NT2/D1 (cell line): ENCODE data around the gene NPR2.

Source experiments
- DNase-seq: peaks from one replicate; pipeline ENCODE4 v3.0.0-alpha.2; 2011; ENCODE audit warnings: low read depth, low spot score
- H3K27me3 ChIP-seq: 2 replicates; pipeline ENCODE4 v1.6.0; 2011; ENCODE audit warnings: mild to moderate bottlenecking; ENCODE audit not compliant: insufficient read length, insufficient read depth
- H3K36me3 ChIP-seq: 2 replicates; pipeline ENCODE4 v1.6.1; 2011; ENCODE audit warnings: mild to moderate bottlenecking, low read length, mixed read lengths; ENCODE audit not compliant: insufficient read depth, insufficient read length
- H3K4me1 ChIP-seq: 2 replicates; pipeline ENCODE4 v1.5.1; 2011; ENCODE audit not compliant: insufficient read depth, insufficient read length
- H3K4me3 ChIP-seq: 2 replicates; pipeline ENCODE4 v1.5.1; 2011; ENCODE audit warnings: low read depth; ENCODE audit not compliant: insufficient read length
- H3K9ac ChIP-seq: 2 replicates; pipeline ENCODE4 v1.6.0; 2011; ENCODE audit warnings: low read depth; ENCODE audit not compliant: insufficient read length
- H3K9me3 ChIP-seq: 2 replicates; pipeline ENCODE4 v1.5.1; 2011; ENCODE audit warnings: mild to moderate bottlenecking, low read length; ENCODE audit not compliant: insufficient read depth
- SUZ12 ChIP-seq: IDR thresholded peaks from 2 replicates; pipeline ENCODE4 v1.6.1; 2011; ENCODE audit not compliant: insufficient read length, insufficient read depth; ENCODE audit errors: extremely low read depth
- YY1 ChIP-seq: IDR thresholded peaks from 2 replicates; pipeline ENCODE4 v1.6.1; 2011; ENCODE audit not compliant: insufficient read length, insufficient read depth
- ZNF274 ChIP-seq: IDR thresholded peaks from 2 replicates; pipeline ENCODE4 v1.6.1; 2011; ENCODE audit warnings: mild to moderate bottlenecking, low read depth, low read length

Gene NPR2

DNA sequence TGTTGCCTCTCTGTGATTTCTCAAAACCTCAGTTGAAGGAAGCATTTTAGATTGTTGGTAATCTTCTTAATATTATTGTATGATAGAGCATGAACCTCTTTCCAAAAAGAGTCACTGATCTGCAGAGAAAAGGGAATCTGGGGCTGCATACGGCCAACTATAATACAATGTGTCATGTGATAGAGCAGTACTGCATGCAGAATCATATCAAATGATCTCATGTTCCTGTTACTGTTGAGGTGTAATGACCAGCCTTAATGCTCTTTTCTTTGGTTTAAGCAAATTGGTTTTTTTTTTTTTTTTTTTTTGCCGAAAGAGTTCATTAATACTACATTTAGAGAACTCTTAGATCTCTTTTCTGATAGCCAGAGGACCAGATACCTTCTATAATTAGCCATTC is 24.4 kb upstream of the NPR2 start:
- no peaks in the 10 kb centered on the region for H3K4me1 ChIP-seq
- no peaks in the 10 kb centered on the region for H3K27me3 ChIP-seq
- no peak overlapping the region for H3K9ac ChIP-seq
- H3K4me3 ChIP-seq = no peak overlapping the region
- H3K36me3 ChIP-seq = no peaks in the 10 kb centered on the region
- DNase-seq = no peak
- no peaks in the 10 kb centered on the region for H3K9me3 ChIP-seq
- TF ChIP-seq YY1 (no peak), ZNF274 (no peak), SUZ12 (no peak)

DNA sequence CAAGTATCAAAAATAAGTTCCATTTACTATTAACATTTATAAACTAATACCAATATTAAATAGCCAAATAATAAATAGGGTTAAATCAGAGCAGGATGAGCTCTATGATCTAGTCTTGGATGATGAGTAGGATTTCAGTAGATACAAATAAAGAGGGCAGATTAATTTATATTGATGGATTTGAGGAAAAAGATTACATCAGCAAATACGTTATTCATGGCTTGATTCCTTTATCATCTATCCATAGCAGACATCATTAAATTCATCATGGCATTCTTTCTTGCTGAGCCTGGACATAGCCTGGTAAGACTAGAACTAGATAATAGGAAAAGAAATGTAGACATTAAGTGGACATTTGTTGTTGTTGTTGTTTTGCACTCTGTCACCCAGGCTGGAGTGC is 23.9 kb upstream of the NPR2 start:
- Histone ChIP-seq H3K9ac (no peak overlapping the region), H3K4me3 (no peak overlapping the region), H3K36me3 (no peaks in the 10 kb centered on the region), H3K27me3 (no peaks in the 10 kb centered on the region), H3K4me1 (no peaks in the 10 kb centered on the region), H3K9me3 (no peaks in the 10 kb centered on the region)
- no peak for TF ChIP-seq ZNF274
- TF ChIP-seq SUZ12 = no peak
- no peak for TF ChIP-seq YY1
- DNase-seq = no peak

DNA sequence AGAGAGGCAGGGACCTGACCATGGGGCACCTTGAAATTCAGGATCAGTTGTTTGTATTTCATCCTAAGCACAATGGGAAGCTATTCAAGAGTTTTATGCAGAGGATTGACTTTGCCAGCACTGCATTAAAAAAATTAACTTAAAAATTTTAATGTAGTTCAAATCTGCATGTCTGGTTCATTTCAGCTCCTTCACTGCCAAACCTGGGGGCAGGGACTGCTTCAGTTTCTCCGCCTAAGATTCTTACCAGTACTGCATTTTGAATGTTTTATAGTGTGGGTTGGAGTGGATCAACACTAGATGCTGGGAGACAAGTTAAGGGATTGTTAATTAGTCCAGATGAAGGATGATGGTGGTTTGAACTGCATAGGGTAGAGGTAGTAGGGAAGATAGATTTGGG is 21.6 kb upstream of the NPR2 start:
- no peaks in the 10 kb centered on the region for H3K9me3 ChIP-seq
- no peak overlapping the region for H3K9ac ChIP-seq
- no peak for TF ChIP-seq YY1
- TF ChIP-seq ZNF274 = no peak
- no peak for TF ChIP-seq SUZ12
- H3K4me1 ChIP-seq = no peaks in the 10 kb centered on the region
- DNase-seq = no peak
- H3K4me3 ChIP-seq = no peak overlapping the region
- no peaks in the 10 kb centered on the region for H3K36me3 ChIP-seq
- no peaks in the 10 kb centered on the region for H3K27me3 ChIP-seq

GRCh38 chr9:35771075-35771433 is 20.3 kb upstream of the NPR2 start:
- no peak for DNase-seq
- Histone ChIP-seq H3K9me3 (no peaks in the 10 kb centered on the region), H3K27me3 (no peaks in the 10 kb centered on the region), H3K36me3 (no peaks in the 10 kb centered on the region), H3K4me1 (no peaks in the 10 kb centered on the region), H3K4me3 (no peak overlapping the region), H3K9ac (no peak overlapping the region)
- no peak for TF ChIP-seq YY1
- TF ChIP-seq ZNF274 = no peak
- TF ChIP-seq SUZ12 = no peak

DNA sequence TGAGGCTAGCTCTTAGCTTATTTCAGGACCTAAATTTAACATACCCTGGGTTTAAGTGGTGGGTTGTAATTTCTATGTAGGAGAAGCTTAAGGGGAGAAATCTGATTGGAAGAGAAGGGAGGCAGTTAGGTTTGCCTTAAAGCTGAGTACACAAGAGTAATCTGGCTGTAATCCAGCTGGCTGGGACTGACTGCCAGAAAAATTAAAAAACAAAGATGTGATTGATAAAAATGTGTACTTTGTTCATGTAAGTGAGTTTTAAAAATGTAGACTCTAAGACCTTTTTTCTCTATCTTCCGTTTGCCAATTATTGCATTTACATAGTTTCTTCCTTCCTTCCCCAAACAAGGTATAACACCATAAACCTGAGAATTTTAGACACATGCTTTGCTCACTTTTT is 19.9 kb upstream of the NPR2 start:
- H3K9me3 ChIP-seq = no peaks in the 10 kb centered on the region
- no peak overlapping the region for H3K9ac ChIP-seq
- no peaks in the 10 kb centered on the region for H3K4me1 ChIP-seq
- TF ChIP-seq SUZ12 = no peak
- no peak for TF ChIP-seq YY1
- no peak for TF ChIP-seq ZNF274
- DNase-seq = no peak
- H3K27me3 ChIP-seq = no peaks in the 10 kb centered on the region
- no peaks in the 10 kb centered on the region for H3K36me3 ChIP-seq
- no peak overlapping the region for H3K4me3 ChIP-seq

DNA sequence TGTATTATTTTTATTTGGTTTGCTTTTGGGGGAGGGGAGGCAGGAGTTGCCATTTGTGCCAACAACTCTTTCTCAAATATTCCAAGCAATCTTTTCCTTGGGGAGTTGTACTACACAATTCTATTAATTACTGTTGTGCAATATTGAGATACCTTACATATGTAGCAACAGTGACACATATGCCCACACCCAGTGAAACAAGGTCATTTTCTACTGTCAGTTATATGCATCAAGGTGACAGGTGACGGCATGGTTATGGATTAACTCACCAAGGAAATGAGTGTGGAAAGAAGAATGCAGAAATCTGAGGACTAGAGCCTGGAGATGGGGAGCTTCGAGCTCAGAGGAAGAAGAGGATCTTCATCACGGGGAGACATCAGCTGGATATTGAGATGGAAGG is 19.4 kb upstream of the NPR2 start:
- H3K4me3 ChIP-seq = no peak overlapping the region
- no peaks in the 10 kb centered on the region for H3K9me3 ChIP-seq
- TF ChIP-seq YY1 (no peak), SUZ12 (no peak), ZNF274 (no peak)
- H3K27me3 ChIP-seq = no peaks in the 10 kb centered on the region
- no peak for DNase-seq
- H3K4me1 ChIP-seq = no peaks in the 10 kb centered on the region
- no peak overlapping the region for H3K9ac ChIP-seq
- H3K36me3 ChIP-seq = no peaks in the 10 kb centered on the region

DNA sequence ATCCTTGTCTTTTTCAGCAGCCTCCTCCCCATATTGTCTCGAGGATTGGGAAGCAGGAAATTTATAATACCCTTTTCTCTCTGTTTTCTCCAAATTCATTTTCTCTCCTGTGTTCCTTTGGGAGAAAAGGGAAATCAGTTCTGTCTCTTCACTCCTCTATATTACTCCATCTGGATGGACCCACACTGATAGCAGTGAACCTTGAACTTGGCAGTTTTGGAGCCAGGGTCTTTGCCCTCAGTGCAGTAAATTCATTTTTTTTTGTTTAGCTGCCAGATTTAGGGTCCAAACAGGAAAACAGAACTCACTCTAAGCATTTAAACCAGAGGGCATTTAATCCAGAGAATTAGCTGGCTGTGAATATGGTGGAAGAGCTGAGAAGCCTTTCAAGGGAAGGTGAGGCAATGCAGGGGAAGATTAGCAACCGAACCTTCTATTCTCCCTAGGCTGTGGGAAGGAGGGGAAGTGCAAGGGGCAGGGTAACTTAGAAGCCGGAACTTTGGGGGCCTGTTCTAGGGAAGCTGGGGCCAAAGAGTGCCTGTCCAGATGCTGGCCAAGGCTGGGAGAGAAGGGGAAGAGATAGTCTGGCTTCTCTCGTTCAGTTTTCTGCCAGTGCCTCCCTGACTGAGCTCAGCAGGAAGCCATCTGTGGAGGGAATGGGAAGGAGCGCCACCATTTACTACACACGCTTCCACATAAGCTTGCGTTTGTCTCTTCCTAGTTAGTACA is 16.3 kb upstream of the NPR2 start:
- H3K9me3 ChIP-seq = no peaks in the 10 kb centered on the region
- no peaks in the 10 kb centered on the region for H3K36me3 ChIP-seq
- no peak overlapping the region for H3K4me3 ChIP-seq
- no peak overlapping the region for H3K9ac ChIP-seq
- DNase-seq = no peak
- TF ChIP-seq SUZ12 (no peak), ZNF274 (no peak), YY1 (no peak)
- no peaks in the 10 kb centered on the region for H3K4me1 ChIP-seq
- no peaks in the 10 kb centered on the region for H3K27me3 ChIP-seq
